Measurements from ENCODE around the gene GPSM3. TPM values are rescaled to one million over a fixed set of nuclear protein-coding genes. Genes with fewer than 3 reads are reported as not detected.

The GPSM3 gene
- total and polyA plus RNA-seq, 7 donors: 1.5 to 5.1 (median 2.7) TPM

DNA sequence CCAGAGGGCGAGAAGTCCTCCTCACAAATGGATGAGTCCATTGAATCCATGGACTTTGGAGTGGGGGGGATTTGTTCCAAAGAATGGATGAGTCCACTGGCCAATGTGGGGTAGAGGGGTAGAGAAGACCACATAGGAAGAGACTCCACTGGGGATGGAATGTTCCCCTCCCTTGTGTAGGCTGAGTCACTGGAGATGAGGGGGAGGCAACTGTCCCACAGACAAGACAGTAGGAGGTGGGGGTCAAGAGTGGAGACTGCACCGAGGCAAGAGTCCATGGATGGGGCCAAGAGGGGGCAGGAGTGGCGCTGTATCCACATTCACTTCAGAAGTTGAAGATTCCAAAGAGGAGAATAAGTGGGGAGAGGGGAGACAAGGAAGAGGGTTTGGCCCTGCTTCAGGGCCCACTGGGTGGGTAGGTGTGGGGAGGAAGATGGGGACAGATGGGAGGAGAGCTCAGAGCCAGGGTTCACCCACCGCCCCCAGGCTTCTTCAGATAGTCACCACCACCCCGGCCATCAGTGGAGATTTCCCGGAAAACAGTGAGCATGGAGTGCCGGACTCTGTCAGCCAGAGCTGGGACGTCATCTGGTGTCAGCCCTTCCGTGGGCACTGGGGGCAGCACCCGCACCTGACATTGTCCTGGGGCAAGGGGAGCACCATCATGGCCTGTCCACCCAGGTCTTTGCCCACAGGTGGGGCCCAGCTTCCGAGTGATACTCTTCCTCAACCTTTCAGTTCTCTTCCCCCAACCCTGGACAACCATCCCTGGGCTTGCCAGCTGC, 23.4 kb downstream of the GPSM3 start:
- Histone ChIP-seq H3K4me3 (no peak overlapping the region), H3K27ac (no peak overlapping the region), H3K4me1 (no peaks in the 10 kb centered on the region), H3K27me3 (ENCODE audit: insufficient read depth in 3 of 3, low read length in 2 of 3) (no peaks in the 10 kb centered on the region), H3K36me3 (ENCODE audit: insufficient read depth in 1 of 2, low read depth in 1 of 2) (peaks cover 0 to 54% of the 10 kb centered on the region in 2 donors), H3K9me3 (no peaks in the 10 kb centered on the region)
- 66 to 87% (median 70%) methylated on average over 11 of the region's 11 CpGs for WGBS, 3 donors
- TF ChIP-seq, protein P1, sequence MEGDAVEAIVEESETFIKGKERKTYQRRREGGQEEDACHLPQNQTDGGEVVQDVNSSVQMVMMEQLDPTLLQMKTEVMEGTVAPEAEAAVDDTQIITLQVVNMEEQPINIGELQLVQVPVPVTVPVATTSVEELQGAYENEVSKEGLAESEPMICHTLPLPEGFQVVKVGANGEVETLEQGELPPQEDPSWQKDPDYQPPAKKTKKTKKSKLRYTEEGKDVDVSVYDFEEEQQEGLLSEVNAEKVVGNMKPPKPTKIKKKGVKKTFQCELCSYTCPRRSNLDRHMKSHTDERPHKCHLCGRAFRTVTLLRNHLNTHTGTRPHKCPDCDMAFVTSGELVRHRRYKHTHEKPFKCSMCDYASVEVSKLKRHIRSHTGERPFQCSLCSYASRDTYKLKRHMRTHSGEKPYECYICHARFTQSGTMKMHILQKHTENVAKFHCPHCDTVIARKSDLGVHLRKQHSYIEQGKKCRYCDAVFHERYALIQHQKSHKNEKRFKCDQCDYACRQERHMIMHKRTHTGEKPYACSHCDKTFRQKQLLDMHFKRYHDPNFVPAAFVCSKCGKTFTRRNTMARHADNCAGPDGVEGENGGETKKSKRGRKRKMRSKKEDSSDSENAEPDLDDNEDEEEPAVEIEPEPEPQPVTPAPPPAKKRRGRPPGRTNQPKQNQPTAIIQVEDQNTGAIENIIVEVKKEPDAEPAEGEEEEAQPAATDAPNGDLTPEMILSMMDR (IDR thresholded peaks at IDR 0.05): no peak
- intact Hi-C loops (cut with DNase I): no loop called here
- no peak for DNase-seq
- ATAC-seq: peak in 2 of 4 donors; percentile 25 to 48

DNA sequence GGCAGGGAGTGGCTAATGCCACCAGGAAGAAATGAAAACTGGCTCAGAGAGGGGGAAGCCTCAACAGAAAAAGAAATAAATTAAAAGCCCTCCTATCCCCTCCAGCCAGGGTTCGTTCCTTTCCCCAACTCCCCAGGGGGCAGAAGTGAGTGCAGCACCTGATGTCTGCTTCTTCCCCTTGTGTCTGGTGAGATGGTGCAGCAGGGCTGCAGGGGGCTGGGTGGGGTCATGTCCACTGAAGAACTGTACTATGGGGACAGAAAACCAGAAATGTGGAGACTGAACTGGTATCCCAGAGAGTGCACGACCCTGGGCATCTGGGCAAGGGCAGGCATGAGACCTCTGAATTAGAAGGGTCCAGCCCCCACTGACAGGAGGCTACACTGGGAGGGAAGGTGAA, 24.1 kb downstream of the GPSM3 start:
- DNase-seq (no peak), ATAC-seq (no peak)
- intact Hi-C loops (cut with DNase I): no loop called here
- WGBS, 3 donors: 56 to 58% (median 58%) methylated on average over 2 of the region's 2 CpGs
- TF ChIP-seq, protein P1 (IDR thresholded peaks at IDR 0.05): no peak
- H3K36me3 ChIP-seq (ENCODE audit: insufficient read depth in 1 of 2, low read depth in 1 of 2): peaks cover 0 to 54% of the 10 kb centered on the region in 2 donors
- no peaks in the 10 kb centered on the region for H3K27me3 ChIP-seq (ENCODE audit: insufficient read depth in 3 of 3, low read length in 2 of 3)
- H3K4me3 ChIP-seq: no peak overlapping the region
- no peak overlapping the region for H3K27ac ChIP-seq
- no peaks in the 10 kb centered on the region for H3K4me1 ChIP-seq
- no peaks in the 10 kb centered on the region for H3K9me3 ChIP-seq

DNA sequence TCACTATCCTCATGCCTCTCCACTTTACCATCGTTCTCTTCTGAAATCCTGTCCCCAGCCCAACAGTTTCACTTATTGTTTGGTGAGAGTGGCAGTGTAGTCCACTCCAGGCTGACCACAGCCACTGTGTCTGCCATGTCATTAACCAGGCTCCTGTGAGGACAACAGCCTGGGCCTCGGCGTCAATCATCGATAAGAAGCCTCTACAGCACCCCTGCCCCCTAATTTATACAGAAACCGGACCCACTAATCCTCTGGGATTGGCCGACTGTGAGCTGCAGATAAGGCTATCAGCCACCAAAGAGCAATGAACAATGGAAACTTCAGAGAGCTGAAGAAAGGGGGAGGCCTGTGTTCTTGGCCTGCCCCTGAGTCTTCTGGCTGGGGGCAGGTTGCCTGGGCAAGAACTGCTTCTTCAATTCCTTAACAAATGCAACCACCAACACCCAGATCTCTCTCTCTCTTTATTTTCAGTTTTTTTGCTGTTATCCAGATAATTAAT, 24.6 kb downstream of the GPSM3 start:
- no peaks in the 10 kb centered on the region for H3K27me3 ChIP-seq (ENCODE audit: insufficient read depth in 3 of 3, low read length in 2 of 3)
- no peak overlapping the region for H3K27ac ChIP-seq
- peaks cover 0 to 59% of the 10 kb centered on the region in 2 donors for H3K36me3 ChIP-seq (ENCODE audit: insufficient read depth in 1 of 2, low read depth in 1 of 2)
- ATAC-seq (no peak), DNase-seq (no peak)
- H3K9me3 ChIP-seq: no peaks in the 10 kb centered on the region
- 68 to 71% (median 69%) methylated on average over 6 of the region's 6 CpGs for WGBS, 3 donors
- H3K4me1 ChIP-seq: no peaks in the 10 kb centered on the region
- TF ChIP-seq, protein P1 (IDR thresholded peaks at IDR 0.05): no peak
- intact Hi-C loops (cut with DNase I): no loop called here
- H3K4me3 ChIP-seq: no peak overlapping the region

DNA sequence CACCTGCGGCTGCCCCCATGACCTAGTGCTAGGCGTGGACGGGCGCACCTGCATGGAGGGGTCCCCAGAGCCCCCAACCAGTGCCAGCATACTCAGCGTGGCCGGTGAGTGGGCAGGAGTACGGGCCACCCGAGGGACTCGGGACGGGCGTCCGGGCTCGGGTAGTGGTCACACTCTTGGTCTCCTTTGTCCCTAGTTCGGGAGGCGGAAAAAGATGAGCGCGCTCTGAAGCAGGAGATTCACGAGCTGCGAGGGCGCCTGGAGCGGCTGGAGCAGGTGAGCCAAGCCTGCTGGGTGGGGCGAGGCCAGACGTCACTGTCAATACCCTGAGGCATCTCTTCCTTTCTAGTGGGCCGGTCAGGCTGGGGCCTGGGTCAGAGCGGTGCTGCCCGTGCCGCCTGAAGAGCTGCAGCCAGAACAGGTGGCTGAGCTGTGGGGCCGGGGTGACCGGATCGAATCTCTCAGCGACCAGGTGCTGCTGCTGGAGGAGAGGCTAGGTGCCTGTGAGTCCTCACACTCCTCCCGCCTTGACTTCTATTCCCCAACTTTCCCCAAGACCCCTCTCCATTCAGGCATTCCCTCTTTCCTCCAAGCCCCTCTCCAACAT, 25.2 kb downstream of the GPSM3 start:
- no peak for ATAC-seq
- H3K9me3 ChIP-seq: no peaks in the 10 kb centered on the region
- peaks cover 0 to 65% of the 10 kb centered on the region in 2 donors for H3K36me3 ChIP-seq (ENCODE audit: insufficient read depth in 1 of 2, low read depth in 1 of 2)
- H3K4me1 ChIP-seq: no peaks in the 10 kb centered on the region
- no peak for DNase-seq
- no peaks in the 10 kb centered on the region for H3K27me3 ChIP-seq (ENCODE audit: insufficient read depth in 3 of 3, low read length in 2 of 3)
- 76 to 80% (median 77%) methylated on average over 32 of the region's 32 CpGs for WGBS, 3 donors
- intact Hi-C loops (cut with DNase I): no loop called here
- TF ChIP-seq, protein P1 (IDR thresholded peaks at IDR 0.05): no peak
- no peak overlapping the region for H3K4me3 ChIP-seq
- no peak overlapping the region for H3K27ac ChIP-seq
